ENCODE measurements around the gene COG1. TPM values are rescaled to one million over a fixed set of nuclear protein-coding genes. Genes with fewer than 3 reads are reported as not detected.

COG1 gene
- total RNA-seq, 1 experiment from 2014 or later: 26.5 TPM

DNA sequence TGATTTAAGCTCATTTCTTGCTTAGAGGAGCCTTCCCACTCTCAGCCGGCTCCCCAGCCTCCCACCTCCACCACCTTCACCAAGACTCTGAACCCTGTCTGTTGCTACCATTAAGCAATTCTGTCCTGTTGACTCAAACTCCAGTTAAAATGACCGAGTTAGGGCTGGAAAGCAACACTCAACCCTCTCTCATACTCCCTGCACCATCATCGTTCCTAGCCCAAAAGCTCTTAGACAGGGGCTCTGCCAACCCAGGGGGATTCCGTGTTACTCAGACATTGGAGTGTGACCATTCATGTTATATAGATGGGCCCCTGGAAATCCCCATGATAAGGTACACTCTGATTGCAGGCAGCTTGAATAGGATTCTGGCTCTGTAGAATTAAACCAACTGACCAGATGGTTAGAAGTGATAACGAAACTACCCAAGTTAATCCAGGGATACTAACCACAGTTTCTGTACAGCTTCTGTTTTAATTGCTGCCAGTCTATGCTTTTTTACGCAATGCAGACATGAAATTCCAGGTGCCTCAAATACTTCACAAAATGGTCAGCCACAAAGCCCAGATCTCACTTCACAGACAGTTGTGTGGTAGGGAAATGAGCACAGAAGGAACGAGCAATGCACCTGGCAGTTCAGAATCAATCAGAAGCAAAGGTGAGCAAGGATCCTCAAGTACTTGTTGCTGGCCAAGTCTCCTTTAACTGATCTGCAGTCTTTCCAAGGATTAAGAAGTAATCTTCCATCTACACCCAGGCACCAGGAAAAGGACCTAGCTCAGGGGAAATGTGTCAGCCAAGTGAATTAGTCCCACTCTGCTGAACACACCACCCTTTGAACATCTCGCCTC is 25.9 kb upstream of the COG1 start:
- H2AK5ac ChIP-seq (ENCODE audit: insufficient read length, low read length): no peak overlapping the region
- H2BK120ac ChIP-seq (ENCODE audit: low read depth, low read length, poor library complexity, severe bottlenecking): no peak overlapping the region
- no peak overlapping the region for H2BK15ac ChIP-seq (ENCODE audit: low read depth, low read length)
- H3K9me3 Mint-ChIP-seq: peaks cover 1 to 14% of the 10 kb centered on the region in 2 experiments; a peak in 2 of 5 replicates
- no peak overlapping the region for H3K4me2 ChIP-seq (ENCODE audit: insufficient read depth, insufficient read length, low read length)
- no peak for DNase-seq
- no peak overlapping the region for H4K8ac ChIP-seq (replicated peaks; ENCODE audit: insufficient read length, low read depth, low read length)
- H2BK20ac ChIP-seq (ENCODE audit: low read depth, low read length, poor library complexity, severe bottlenecking): no peak overlapping the region
- H3K56ac ChIP-seq (ENCODE audit: insufficient read length, low read depth, low read length): no peak overlapping the region
- no peak overlapping the region for H4K91ac ChIP-seq (ENCODE audit: insufficient read length, low read depth, low read length)
- peak overlapping the region; percentile 73 to 95 for H3K4me3 Mint-ChIP-seq
- peaks cover 31% of the 10 kb centered on the region for H3K27me3 ChIP-seq (ENCODE audit: insufficient read depth, low read length)
- H3K9me3 ChIP-seq (ENCODE audit: control insufficient read depth, low read depth, low read length): no peaks in the 10 kb centered on the region
- no peak overlapping the region for H3K14ac ChIP-seq (ENCODE audit: insufficient read depth, low read length)
- H3K79me2 ChIP-seq (ENCODE audit: insufficient read depth, low read length): no peaks in the 10 kb centered on the region
- no peak overlapping the region for H4K5ac ChIP-seq (ENCODE audit: insufficient read length, low read depth, low read length)
- peaks cover 40 to 42% of the 10 kb centered on the region in 2 experiments for H3K4me1 Mint-ChIP-seq
- no peaks in the 10 kb centered on the region for H4K20me1 ChIP-seq (ENCODE audit: control insufficient read depth, insufficient read depth, insufficient read length)
- H3K23ac ChIP-seq (ENCODE audit: insufficient read length, low read depth, low read length): no peak overlapping the region
- no peak overlapping the region for H2BK5ac ChIP-seq (ENCODE audit: insufficient read length, low read length)
- H3K27ac Mint-ChIP-seq: no peak overlapping the region; a peak in 1 of 7 replicates
- H3K18ac ChIP-seq (ENCODE audit: insufficient read length, low read depth, low read length): no peak overlapping the region
- no peak overlapping the region for H2AFZ ChIP-seq (ENCODE audit: low read length)
- H3K23me2 ChIP-seq (ENCODE audit: insufficient read length, low read depth, low read length, poor library complexity, severe bottlenecking): peaks cover 17% of the 10 kb centered on the region
- no peak overlapping the region for H3T11ph ChIP-seq (ENCODE audit: low read length)
- WGBS (ENCODE audit: extremely low coverage, insufficient read length, low lambda C conversion rate): no CpG with 5 or more reads among the region's 8 CpGs
- H3K27me3 Mint-ChIP-seq (ENCODE audit: low read depth): peaks cover 75% of the 10 kb centered on the region
- no peak overlapping the region for H3K27ac ChIP-seq (ENCODE audit: insufficient read length, low read depth, low read length)
- H2BK12ac ChIP-seq (ENCODE audit: insufficient read length, low read depth, low read length): no peak overlapping the region
- no peak overlapping the region for H3K9ac ChIP-seq (ENCODE audit: extremely low read depth, insufficient read length, low read length)
- H3K36me3 Mint-ChIP-seq (ENCODE audit: insufficient read depth in 1 of 3, low read depth in 3 of 3): peaks cover 15% of the 10 kb centered on the region in 3 experiments
- no peak for TF ChIP-seq CTCF (conservative IDR thresholded peaks at IDR 0.05)
- H3K4me1 ChIP-seq (ENCODE audit: insufficient read depth, low read length): peaks cover 8% of the 10 kb centered on the region; the same call in 1 of the 2 replicates
- H3K79me1 ChIP-seq (ENCODE audit: insufficient read depth, low read depth, low read length, poor library complexity, severe bottlenecking): no peaks in the 10 kb centered on the region
- no peak overlapping the region for H3K4ac ChIP-seq (ENCODE audit: low read depth, low read length)
